Motor neuron (in vitro differentiated cells): ENCODE measurements around the gene SLC12A6. TPM values are rescaled to one million over a fixed set of nuclear protein-coding genes. Genes with fewer than 3 reads are reported as not detected.
A peak's percentile ranks its signal among the peaks of the same experiment; 100 is the strongest.
"Not testable (repeated sequence)": the region's sequence is repeated elsewhere in the genome, so short reads cannot be mapped to it uniquely, and the experiment has no call there.

ENCODE experiments used
- ATAC-seq, 8 experiments: fragments of 200-7000 bp; cut with Tn5 transposase; replicated peaks in 6 of 8; 2 replicates each; pipeline ENCODE4 v1.8.0; 2021; ENCODE audit warnings: mild to moderate bottlenecking in 8 of 8, moderate library complexity in 8 of 8
- H3K27ac ChIP-seq, 2 donors: fragments of 250-450 bp; sonication (Bioruptor Pico); 2 replicates each; pipeline ENCODE4 v1.9.0; 2021; ENCODE audit warnings: antibody characterized with exemption in 2 of 2, mild to moderate bottlenecking in 2 of 2, moderate library complexity in 1 of 2
- H3K4me1 ChIP-seq, 2 donors: fragments of 250-450 bp; sonication (Bioruptor Pico); replicated peaks in 1 of 2; 2 replicates each; pipeline ENCODE4 v1.6.1; 2021; ENCODE audit warnings: antibody characterized with exemption in 2 of 2, mild to moderate bottlenecking in 2 of 2, moderate library complexity in 1 of 2
- H3K4me3 ChIP-seq, 5 donors: fragments of 250-450 bp; sonication (Bioruptor Pico); 2 replicates each; pipeline ENCODE4 v1.9.0; 2021; ENCODE audit warnings: antibody characterized with exemption in 5 of 5, mild to moderate bottlenecking in 5 of 5, moderate library complexity in 4 of 5
- WGBS, 10 experiments: fragments of 450-650 bp; shearing (Covaris generic); methylation state at CpG; one replicate each; pipeline ENCODE4 v1.0.0; 2022; 5-methylcytosine and 5-hydroxymethylcytosine counted together
- in situ Hi-C, 9 experiments: fragments of 400-800 bp; cut with MboI; loops; one replicate each; pipeline ENCODE4 v1.15.0; 2021; ENCODE audit warnings: low sequenced_read_pairs in 9 of 9, low pct_unique_long_range_greater_than_20kb in 2 of 9; ENCODE audit not compliant: unreplicated experiment in 9 of 9
- total RNA-seq, 8 experiments: library from RNA; unstranded; fragments of 300-600 nt; gene quantifications; 2 replicates each; pipeline versions ENCODE4 v1.2.3 to v1.2.4, GENCODE V29; 2022

The SLC12A6 gene
- 10 to 100 TPM in 6 of 8 experiments, 1 to 10 TPM in 2; 9.6 to 21.8 (median 13.7) TPM for total RNA-seq

DNA sequence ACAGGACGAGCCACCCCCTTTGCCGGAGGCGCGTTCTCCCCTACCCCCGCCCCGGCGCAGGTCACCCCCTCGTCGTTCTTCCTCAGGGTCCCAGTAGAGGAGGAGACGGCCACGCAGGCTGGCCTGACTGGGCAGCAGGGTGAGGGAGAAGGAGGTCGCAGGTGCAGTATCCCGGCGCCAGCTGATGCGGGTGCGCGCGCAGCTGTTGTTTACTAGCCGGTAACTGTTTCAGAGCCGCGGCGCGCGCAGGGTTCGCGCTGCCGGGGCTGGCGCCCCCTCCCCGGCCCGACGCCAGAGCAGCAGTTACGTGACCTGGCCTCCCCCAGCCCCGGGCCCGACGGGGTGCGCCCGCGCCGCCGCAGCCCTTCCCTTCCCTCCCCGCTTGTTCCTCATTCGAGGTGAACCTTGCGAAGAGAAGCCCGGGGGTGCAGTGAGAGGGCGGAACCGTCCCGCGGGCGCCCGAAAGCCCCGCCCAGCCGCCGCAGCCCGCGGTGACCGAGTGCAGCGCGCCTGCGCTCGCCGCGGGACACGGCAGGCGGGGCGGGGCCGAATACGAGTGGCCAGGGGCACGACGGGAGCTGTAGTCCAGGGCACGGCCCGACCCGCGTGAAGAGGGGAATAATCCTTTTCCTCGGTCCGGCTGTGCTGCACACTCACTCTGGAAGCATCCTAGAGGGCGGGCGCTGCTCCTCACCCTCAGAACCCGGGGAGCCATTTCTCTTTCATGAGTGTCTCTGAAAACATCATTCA is at the start of gene SLC12A6:
Gene SLC12A6 (minus strand): TSS at position 225 of the 750 bp plus-strand sequence. CDS start 1,101 bp downstream, outside the sequence.
- Histone ChIP-seq H3K27ac (peak within 1 kb of the TSS; percentile 80 to 90), H3K4me3 (peak within 1 kb of the TSS; percentile 67 to 98 (median 77)), H3K4me1 (peaks cover 16 to 25% of the 10 kb centered on the region in 2 donors)
- 0 to 20% (median 0%) methylated on average over 1 to 12 of the region's 78 CpGs; no CpG with 5 or more reads in 5 of the 10 experiments for WGBS, 10 experiments
- ATAC-seq = peak; percentile 84 to 95 (median 90)
- in situ Hi-C loops = loop anchor here in 2 of 9 experiments (25.0 kb wide), 2 partner anchors 100 to 250 kb away; partner anchors contain the start of gene EMC4 (in 2 of the 2)

DNA sequence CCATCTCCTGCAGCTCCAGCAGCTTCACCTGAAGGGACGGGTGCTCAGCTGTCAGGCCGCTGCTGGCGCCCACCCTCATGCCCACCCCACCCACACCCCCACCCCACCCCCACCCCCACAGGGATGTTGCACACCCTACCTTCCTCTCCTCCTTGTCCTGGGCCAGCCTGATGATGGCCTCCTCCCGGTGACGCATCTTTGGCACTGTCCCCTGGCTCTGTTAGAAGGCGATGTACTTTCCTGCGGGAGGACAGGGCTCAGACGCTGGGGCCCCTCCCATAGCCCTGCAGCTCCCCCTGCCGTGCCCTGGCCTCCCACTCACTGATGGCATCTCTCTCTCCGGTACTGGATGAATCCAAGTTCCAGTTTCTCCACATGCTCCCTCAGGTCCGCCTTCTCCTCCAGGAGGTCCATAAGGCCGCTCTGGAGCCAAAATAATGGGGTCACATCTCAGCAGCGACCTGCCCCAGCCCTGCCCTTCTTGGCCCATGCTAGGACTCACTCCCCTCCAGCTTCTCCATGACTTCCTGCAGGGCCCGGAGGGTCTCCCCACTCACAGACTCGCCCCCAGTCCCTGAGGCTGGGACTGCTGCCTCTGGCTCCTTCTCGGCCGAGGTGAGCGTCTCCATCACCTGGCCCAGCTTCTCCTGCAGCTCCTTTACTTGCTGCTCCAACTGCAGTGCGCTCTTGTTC is 44.4 kb upstream of the SLC12A6 start:
- in situ Hi-C loops, ATAC-seq, H3K4me1 ChIP-seq, H3K27ac ChIP-seq, H3K4me3 ChIP-seq: not testable (repeated sequence)
- WGBS, 10 experiments = no CpG with 5 or more reads among the region's 19 CpGs

DNA sequence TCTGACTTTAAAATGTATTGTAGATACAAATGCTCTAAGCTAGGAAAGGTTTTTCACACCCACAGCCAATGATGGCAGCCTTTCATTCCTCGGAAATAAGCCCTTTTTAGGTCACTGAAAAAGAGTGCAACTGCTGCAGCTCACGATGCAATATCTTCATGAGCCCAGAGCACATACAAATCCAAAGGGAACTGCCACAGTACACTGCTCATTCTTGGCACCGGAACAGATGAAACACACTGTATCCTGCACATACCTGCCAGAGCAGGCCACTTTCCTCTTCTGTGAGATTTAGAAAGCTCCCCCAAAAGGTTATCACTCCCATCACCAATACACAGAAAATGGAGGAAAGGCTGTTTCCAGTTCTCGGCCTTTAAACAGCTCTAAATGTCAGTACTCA is 42.9 kb upstream of the SLC12A6 start:
- H3K4me1 ChIP-seq, in situ Hi-C loops, H3K27ac ChIP-seq, H3K4me3 ChIP-seq, ATAC-seq: not testable (repeated sequence)
- 100% methylated on average over 1 of the region's 4 CpGs; no CpG with 5 or more reads in 7 of the 10 experiments for WGBS, 10 experiments

DNA sequence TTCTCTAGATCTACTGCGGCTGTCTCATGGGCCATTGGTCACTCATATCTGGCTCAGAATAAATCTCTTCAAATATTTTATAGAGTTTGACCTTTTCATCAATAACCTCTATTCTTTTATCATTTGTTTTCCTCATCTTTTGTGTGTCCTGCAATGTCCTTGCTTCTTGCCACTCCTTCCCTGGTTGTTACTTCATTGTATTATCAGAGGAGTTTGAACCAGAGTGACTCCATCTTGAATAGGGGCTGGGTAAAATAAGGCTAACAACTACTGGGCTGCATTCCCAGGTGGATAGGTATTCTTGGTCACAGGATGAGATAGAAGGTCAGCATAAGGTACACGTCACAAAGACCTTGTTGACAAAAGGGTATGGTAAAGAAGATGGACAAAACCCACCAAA is 39.3 kb upstream of the SLC12A6 start:
- no peak for ATAC-seq
- H3K4me1 ChIP-seq = no peaks in the 10 kb centered on the region
- H3K4me3 ChIP-seq = no peak overlapping the region
- H3K27ac ChIP-seq = no peak overlapping the region
- in situ Hi-C loops = no loop called here
- 80 to 100% (median 94%) methylated on average over 1 to 2 of the region's 2 CpGs; no CpG with 5 or more reads in 3 of the 10 experiments for WGBS, 10 experiments

DNA sequence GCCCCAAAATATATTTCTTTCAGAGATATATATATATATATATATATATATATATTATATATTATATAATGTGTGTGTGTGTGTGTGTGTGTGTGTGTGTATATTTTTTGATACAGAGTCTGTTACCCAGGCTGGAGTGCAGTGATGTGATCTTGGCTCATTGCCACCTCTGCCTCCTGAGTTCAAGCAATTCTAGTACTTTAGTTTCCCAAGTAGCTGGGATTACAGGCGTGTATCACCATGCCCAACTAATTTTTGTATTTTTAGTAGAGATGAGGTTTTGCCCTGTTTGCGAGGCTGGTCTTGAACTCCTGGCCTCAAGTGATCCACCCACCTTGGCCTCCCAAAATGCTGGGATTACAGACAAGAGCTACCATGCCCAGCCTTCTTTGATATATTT is 38.0 kb upstream of the SLC12A6 start:
- H3K27ac ChIP-seq, in situ Hi-C loops, ATAC-seq, H3K4me1 ChIP-seq, H3K4me3 ChIP-seq: not testable (repeated sequence)
- WGBS, 10 experiments = 52 to 86% methylated on average over 1 to 2 of the region's 2 CpGs; no CpG with 5 or more reads in 8 of the 10 experiments

DNA sequence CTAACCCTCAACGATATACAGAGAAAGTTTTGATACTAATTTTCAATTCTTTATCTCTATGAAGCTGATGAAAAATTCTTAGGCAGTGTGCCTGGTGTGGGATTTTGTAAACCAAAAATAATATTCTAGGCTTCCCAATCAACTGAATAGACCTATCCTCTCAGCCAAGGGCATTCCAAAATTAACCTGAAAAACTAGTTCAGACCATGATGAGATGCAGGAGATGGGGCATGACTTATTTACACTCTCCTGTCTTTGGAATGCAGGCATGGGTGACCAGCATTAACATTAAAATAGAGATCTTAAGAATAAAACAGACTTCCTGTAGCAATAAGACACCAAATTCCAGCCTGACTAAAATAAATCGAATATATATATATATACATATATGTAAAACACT is 37.2 kb upstream of the SLC12A6 start:
- no peak overlapping the region for H3K27ac ChIP-seq
- 33 to 100% (median 86%) methylated on average over 1 to 2 of the region's 2 CpGs; no CpG with 5 or more reads in 1 of the 10 experiments for WGBS, 10 experiments
- in situ Hi-C loops = loop anchor here in 3 of 9 experiments (25.0 kb wide), 2 partner anchors 212 to 263 kb away; partner anchors contain the start of genes GOLGA8B (in 2 of the 3), EMC7 (in 1 of the 3) and PGBD4 (in 1 of the 3)
- no peaks in the 10 kb centered on the region for H3K4me1 ChIP-seq
- H3K4me3 ChIP-seq = no peak overlapping the region
- no peak for ATAC-seq

DNA sequence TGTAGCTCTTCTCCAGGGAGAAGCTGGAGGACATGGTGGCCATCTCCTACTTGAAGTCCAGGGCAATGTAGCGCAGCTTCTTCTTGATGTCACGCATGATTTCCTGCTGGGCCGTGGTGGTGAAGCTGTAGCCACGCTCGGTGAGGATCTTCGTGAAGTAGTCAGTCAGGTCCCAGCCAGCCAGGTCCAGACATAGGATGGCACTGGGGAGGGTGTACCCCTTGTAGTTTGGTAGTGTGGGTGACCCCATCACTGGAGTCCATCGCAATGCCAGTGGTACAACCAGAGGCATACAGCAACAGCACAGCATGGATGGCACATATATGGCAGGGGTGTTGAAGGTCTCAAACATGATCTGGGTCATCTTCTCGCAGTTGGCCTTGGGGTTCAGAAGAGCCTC is 36.4 kb upstream of the SLC12A6 start:
- WGBS, 10 experiments = 90 to 100% (median 96%) methylated on average over 1 to 8 of the region's 8 CpGs; no CpG with 5 or more reads in 5 of the 10 experiments
- no peak overlapping the region for H3K4me3 ChIP-seq
- no peaks in the 10 kb centered on the region for H3K4me1 ChIP-seq
- in situ Hi-C loops = loop anchor here in 3 of 9 experiments (25.0 kb wide), 2 partner anchors 213 to 262 kb away; partner anchors contain the start of genes GOLGA8B (in 2 of the 3), EMC7 (in 1 of the 3) and PGBD4 (in 1 of the 3)
- H3K27ac ChIP-seq = no peak overlapping the region
- ATAC-seq = no peak

DNA sequence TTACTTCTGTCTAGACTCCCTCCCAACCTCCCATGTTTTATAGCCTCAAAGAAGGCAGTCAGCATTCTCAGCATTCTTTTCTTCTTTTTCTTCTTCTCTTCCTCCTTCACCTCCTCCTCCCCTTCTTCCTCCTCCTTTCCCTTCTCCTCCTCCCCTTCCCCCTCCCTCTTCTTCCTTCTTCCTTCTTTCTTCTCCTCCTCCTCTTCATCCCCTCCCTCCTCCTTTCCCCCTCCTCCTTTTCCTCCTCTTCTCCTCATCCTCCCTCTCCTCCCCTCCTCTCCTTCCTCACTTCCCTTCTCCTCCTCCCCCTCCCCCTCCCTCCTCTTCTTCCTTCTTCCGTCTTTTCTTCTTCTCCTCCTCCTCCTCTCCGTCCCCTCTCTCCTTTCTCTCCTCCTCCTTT is 33.1 kb upstream of the SLC12A6 start:
- Histone ChIP-seq H3K4me1 (peaks cover 7% of the 10 kb centered on the region in 2 donors), H3K4me3 (no peak overlapping the region), H3K27ac (no peak overlapping the region)
- WGBS, 10 experiments = no CpG with 5 or more reads among the region's 2 CpGs
- in situ Hi-C loops = loop anchor here in 3 of 9 experiments (25.0 kb wide), 2 partner anchors 217 to 258 kb away; partner anchors contain the start of genes GOLGA8B (in 2 of the 3), EMC7 (in 1 of the 3) and PGBD4 (in 1 of the 3)
- ATAC-seq = no peak

DNA sequence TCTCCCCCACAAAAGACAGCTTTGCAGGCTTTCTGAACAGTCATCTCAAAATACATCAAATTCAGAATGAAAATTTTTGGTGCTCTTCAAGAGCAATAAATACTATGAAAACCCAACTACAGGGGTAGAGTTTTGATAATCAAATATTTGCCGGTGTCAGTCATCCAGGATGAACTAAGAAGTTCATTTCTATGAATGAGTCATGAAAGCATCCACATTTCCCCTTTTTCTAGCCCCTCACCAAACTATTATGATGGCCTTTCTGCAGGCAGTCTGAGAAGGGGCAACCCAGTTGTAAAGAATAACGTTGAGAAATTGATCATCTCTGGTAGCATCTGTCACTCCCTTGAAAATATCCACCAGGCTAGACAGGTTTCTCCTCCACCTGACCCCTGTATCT is 32.5 kb upstream of the SLC12A6 start:
- 0 to 100% (median 93%) methylated on average over 1 to 2 of the region's 2 CpGs; no CpG with 5 or more reads in 3 of the 10 experiments for WGBS, 10 experiments
- in situ Hi-C loops = loop anchor here in 3 of 9 experiments (25.0 kb wide), 2 partner anchors 217 to 258 kb away; partner anchors contain the start of genes GOLGA8B (in 2 of the 3), EMC7 (in 1 of the 3) and PGBD4 (in 1 of the 3)
- Histone ChIP-seq H3K4me1 (peaks cover 12% of the 10 kb centered on the region in 2 donors), H3K4me3 (no peak overlapping the region), H3K27ac (no peak overlapping the region)
- no peak for ATAC-seq

DNA sequence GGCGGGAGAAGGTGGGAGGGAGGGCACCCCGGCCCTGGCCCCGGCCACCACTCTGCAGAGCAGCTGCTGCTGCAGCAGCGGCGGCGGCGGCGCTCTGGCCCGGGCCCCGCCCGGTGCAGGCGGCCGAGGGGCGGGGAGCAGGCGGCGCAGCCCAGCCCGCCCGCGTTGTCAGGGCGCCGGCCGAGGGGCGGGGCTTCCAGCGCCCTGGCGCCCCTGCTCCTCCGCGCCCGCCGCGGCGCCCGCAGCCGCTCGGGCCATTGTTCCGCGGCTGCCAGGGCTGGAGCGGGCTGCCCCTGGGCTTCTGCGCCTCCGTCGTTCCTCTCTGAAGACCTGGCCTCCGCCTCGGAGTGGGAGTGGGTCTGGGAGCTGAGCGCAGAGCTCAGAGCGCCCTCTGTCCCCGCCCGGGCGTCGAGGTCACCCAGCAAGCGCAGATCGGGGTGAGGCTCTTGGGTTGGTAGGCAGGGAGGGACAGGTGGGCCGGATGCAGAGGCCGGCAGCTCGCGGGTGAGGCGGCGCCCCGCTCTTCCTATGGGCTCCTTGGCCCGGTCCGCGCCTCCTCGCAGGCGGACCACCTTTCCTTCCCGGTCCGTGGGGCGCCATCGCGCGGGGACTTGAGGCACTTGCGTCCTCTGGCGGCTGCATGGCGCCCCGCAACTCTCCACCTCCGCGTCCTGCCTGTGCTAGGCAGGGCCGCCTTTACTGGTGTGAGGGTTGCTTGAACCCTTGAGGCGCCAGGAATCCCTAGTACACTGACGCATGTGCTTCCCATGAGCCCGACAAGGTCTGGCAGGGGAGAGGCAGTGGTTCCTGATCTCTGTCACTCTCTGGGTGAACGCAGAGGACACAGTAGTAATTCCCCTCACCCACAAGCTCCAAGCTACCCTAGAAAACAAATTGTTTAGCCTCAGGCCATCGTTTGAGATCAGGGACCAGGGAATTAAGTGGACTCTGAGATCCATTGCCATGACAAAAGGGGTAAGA is 29.8 kb upstream of the SLC12A6 start, which contains the start of gene LPCAT4:
Gene LPCAT4 (minus strand): TSS at position 96 of the 981 bp plus-strand sequence. CDS start 96 bp downstream, outside the sequence.
- Histone ChIP-seq H3K27ac (peak within 1 kb of the TSS; percentile 93 to 98), H3K4me1 (peaks cover 12 to 13% of the 10 kb centered on the region in 2 donors), H3K4me3 (peak within 1 kb of the TSS; percentile 71 to 94 (median 93))
- in situ Hi-C loops = loop anchor here in 3 of 9 experiments (25.0 kb wide), 2 partner anchors 220 to 255 kb away; partner anchors contain the start of genes GOLGA8B (in 2 of the 3), EMC7 (in 1 of the 3) and PGBD4 (in 1 of the 3)
- WGBS, 10 experiments = 0 to 5% (median 1%) methylated on average over 1 to 13 of the region's 80 CpGs; no CpG with 5 or more reads in 4 of the 10 experiments
- peak; percentile 77 to 91 (median 81) for ATAC-seq

DNA sequence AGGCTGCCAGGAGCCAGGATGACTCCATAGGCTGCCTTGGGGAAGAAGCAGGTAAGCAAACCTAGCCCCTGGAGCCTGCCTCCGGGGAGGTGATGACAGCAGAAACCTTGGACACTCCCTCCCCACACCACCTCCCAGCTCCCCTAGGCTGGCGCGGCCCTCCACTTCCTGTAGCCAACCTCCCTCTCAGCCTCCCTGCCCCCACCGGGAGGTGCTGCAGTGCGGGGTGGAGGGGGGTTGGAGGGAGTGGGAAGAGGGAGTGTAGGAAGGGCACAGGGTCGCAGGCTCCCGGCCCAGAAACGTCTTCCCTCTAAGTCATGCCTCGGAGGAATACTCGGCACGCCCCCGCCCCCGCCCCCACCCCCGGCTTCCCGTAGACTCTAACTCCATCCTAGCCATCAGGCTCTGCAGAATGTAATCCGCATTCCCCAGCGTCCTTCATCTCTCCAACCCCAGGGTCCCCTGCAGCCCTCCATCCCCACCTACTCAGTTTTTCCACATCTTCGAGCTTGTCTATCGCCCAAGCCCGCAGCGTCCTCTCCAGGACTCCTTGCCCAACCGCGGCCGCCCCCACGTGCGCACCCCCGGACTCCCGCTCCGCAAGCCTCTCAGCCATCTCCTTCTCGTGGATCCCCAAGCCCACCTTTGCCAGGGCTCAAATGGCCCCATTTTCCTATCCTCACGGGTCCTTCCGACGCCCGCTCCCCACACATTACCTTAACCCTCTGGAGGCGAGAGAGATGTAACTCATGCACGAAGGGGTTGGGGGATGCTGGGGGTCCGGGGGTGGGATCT is 28.9 kb upstream of the SLC12A6 start:
- Histone ChIP-seq H3K4me1 (peaks cover 12 to 13% of the 10 kb centered on the region in 2 donors), H3K4me3 (peak overlapping the region; percentile 71 to 94 (median 93)), H3K27ac (peak overlapping the region; percentile 93 to 98)
- no CpG with 5 or more reads among the region's 37 CpGs for WGBS, 10 experiments
- in situ Hi-C loops = loop anchor here in 3 of 9 experiments (25.0 kb wide), 2 partner anchors 221 to 254 kb away; partner anchors contain the start of genes GOLGA8B (in 2 of the 3), EMC7 (in 1 of the 3) and PGBD4 (in 1 of the 3)
- ATAC-seq = peak; percentile 6 to 77 (median 65)
